ENCODE data around the gene TIGIT.

TIGIT gene

DNA sequence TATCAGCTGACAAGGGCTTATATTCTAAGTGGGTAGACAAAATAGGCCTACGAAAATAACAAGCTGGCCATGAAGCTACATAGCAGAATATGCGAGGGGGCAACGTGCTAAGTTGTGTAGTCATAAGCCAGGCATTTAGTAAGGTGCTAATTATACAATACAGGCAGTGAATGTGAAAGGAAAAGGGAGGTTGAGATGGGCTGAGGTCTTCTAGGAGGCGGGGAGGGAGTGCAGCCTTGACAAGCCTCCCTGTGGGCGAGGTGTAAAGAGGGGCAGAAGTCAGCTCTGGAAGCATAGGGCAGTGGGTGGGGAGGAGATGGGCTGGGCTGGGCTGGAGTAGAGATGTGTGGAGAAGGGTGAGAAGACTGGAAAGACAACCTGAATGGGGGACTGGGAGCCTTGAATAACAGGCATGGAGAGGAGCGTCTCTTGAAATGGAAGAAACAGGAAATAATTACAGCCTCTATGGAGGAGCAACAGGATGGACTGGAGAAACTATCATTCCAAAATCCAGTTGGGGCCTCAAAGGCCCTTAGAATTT lies 1.2 kb downstream of the TIGIT start:
- TF ChIP-seq, protein P1, sequence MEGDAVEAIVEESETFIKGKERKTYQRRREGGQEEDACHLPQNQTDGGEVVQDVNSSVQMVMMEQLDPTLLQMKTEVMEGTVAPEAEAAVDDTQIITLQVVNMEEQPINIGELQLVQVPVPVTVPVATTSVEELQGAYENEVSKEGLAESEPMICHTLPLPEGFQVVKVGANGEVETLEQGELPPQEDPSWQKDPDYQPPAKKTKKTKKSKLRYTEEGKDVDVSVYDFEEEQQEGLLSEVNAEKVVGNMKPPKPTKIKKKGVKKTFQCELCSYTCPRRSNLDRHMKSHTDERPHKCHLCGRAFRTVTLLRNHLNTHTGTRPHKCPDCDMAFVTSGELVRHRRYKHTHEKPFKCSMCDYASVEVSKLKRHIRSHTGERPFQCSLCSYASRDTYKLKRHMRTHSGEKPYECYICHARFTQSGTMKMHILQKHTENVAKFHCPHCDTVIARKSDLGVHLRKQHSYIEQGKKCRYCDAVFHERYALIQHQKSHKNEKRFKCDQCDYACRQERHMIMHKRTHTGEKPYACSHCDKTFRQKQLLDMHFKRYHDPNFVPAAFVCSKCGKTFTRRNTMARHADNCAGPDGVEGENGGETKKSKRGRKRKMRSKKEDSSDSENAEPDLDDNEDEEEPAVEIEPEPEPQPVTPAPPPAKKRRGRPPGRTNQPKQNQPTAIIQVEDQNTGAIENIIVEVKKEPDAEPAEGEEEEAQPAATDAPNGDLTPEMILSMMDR (IDR thresholded peaks at IDR 0.05; ENCODE audit: low read length, missing control alignments) = no peak
- DNase-seq (ENCODE audit: low read depth) = no peak
- no peak overlapping the region for H3K4me3 ChIP-seq (replicated peaks; ENCODE audit: low read depth, low read length)

DNA sequence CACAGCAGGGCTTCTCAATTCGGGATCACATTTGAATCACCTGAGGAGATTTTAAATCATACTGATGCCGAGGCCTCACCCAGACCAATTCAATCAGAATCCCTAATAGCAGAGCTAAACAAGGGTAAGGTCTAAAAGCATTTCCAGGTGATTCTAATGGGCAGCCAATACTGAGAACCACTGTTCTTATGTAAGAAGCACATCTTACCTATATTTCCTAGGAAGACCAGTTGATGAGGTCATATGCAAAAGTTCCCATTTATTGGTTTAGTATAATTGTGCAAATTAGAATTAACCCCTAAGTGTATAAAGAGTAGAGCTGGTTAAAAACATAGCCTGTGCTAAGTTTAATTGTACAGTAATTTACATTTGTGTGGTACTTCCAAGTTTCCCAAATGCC lies 2.1 kb downstream of the TIGIT start:
- no peak for DNase-seq (ENCODE audit: low read depth)
- no peak overlapping the region for H3K4me3 ChIP-seq (replicated peaks; ENCODE audit: low read depth, low read length)

DNA sequence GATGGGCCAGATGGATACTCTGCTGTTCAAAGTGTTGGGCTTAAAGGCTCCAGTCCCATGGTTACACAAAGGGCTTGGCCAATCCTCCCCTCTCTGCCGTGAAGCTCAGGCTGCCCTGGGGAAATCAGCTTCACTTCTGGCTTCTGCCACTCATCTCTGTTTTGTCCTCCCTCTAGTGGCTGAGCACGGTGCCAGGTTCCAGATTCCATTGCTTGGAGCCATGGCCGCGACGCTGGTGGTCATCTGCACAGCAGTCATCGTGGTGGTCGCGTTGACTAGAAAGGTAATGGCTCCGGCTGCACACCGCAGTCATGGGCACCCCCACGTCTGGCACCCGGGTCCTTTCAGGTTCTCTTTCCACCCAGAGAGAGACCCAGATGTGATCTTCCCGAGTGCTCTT lies 5.6 kb downstream of the TIGIT start:
- TF ChIP-seq, protein P1 (IDR thresholded peaks at IDR 0.05; ENCODE audit: low read length, missing control alignments) = peak; percentile 52
- peak; percentile 36 for DNase-seq (ENCODE audit: low read depth)
- no peak overlapping the region for H3K4me3 ChIP-seq (replicated peaks; ENCODE audit: low read depth, low read length)

More for the DNA sequence above, 2.1 kb downstream of the TIGIT start:
- TF ChIP-seq, protein P1 (IDR thresholded peaks at IDR 0.05; ENCODE audit: low read length, missing control alignments) = no peak

GRCh38 chr3:114299941-114300624 lies 6.3 kb downstream of the TIGIT start:
- no peak for DNase-seq (ENCODE audit: low read depth)
- TF ChIP-seq, protein P1 (IDR thresholded peaks at IDR 0.05; ENCODE audit: low read length, missing control alignments) = no peak
- no peak overlapping the region for H3K4me3 ChIP-seq (replicated peaks; ENCODE audit: low read depth, low read length)

- no peak for DNase-seq (ENCODE audit: low read depth)
- TF ChIP-seq, protein P1 (IDR thresholded peaks at IDR 0.05; ENCODE audit: low read length, missing control alignments) = no peak
- no peak overlapping the region for H3K4me3 ChIP-seq (replicated peaks; ENCODE audit: low read depth, low read length)
Measured at GRCh38 chr3:114307222-114307830, 13.5 kb downstream of the TIGIT start.

DNA sequence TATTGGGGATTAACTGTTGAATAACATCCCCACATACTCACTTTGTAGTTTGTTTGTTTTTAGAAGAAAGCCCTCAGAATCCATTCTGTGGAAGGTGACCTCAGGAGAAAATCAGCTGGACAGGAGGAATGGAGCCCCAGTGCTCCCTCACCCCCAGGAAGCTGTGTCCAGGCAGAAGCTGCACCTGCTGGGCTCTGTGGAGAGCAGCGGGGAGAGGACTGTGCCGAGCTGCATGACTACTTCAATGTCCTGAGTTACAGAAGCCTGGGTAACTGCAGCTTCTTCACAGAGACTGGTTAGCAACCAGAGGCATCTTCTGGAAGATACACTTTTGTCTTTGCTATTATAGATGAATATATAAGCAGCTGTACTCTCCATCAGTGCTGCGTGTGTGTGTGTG lies 14.0 kb downstream of the TIGIT start:
- no peak overlapping the region for H3K4me3 ChIP-seq (replicated peaks; ENCODE audit: low read depth, low read length)
- DNase-seq (ENCODE audit: low read depth) = no peak
- TF ChIP-seq, protein P1 (IDR thresholded peaks at IDR 0.05; ENCODE audit: low read length, missing control alignments) = no peak
